ENCODE measurements around the gene OXSR1. TPM values are rescaled to one million over a fixed set of nuclear protein-coding genes. Genes with fewer than 3 reads are reported as not detected.

OXSR1 gene
- total RNA-seq, 2 donors from 2014 or later = 30.5 to 31.0 TPM

GRCh38 chr3:38266810-38267209, 101.5 kb downstream of the OXSR1 start:
- TF ChIP-seq CTCF (IDR thresholded peaks at IDR 0.05) = no peak
- DNase-seq (ENCODE audit: low spot score) = no peak
- no peaks in the 10 kb centered on the region for H3K4me1 ChIP-seq (ENCODE audit: control insufficient read depth in 1 of 2, low read depth in 2 of 2)

DNA sequence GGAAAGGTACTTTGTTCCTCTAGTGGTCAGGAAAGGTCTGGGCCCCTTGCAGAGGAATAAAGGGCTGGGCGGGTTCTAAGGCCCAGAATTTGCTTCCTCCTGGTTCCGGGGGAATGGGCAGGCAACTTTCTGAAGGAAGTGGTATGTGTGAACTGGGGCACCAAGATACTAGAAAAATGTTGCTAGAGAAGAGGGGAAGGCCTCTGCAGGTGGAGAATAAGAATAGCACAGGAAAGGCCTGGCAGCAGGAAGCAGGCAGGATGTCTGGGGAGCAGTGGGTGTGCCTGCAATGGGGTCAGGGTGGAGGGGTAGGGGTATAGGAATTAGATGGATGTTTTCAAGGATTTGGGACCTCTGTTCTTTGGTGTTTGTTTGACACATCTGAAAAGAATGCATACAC, 102.3 kb downstream of the OXSR1 start:
- Histone ChIP-seq H3K9me3 (no peaks in the 10 kb centered on the region), H3K27ac (no peak overlapping the region), H3K36me3 (no peaks in the 10 kb centered on the region), H3K27me3 (replicated peaks; ENCODE audit: insufficient read depth) (no peaks in the 10 kb centered on the region), H3K4me1 (ENCODE audit: control insufficient read depth in 1 of 2, low read depth in 2 of 2) (no peaks in the 10 kb centered on the region), H3K4me3 (no peak overlapping the region)
- no peak for TF ChIP-seq CTCF (IDR thresholded peaks at IDR 0.05)
- DNase-seq (ENCODE audit: low spot score) (no peak), ATAC-seq (ENCODE audit: insufficient number of reproducible peaks, low FRiP score, low read depth) (no peak)

More at GRCh38 chr3:38266810-38267209, 101.5 kb downstream of the OXSR1 start:
- no peak for ATAC-seq (ENCODE audit: insufficient number of reproducible peaks, low FRiP score, low read depth)
- no peaks in the 10 kb centered on the region for H3K9me3 ChIP-seq
- H3K36me3 ChIP-seq = no peaks in the 10 kb centered on the region
- H3K4me3 ChIP-seq = no peak overlapping the region
- no peak overlapping the region for H3K27ac ChIP-seq
- H3K27me3 ChIP-seq (replicated peaks; ENCODE audit: insufficient read depth) = no peaks in the 10 kb centered on the region

- no peak for ATAC-seq (ENCODE audit: insufficient number of reproducible peaks, low FRiP score, low read depth)
Measured at GRCh38 chr3:38268087-38268486, 102.8 kb downstream of the OXSR1 start.

DNA sequence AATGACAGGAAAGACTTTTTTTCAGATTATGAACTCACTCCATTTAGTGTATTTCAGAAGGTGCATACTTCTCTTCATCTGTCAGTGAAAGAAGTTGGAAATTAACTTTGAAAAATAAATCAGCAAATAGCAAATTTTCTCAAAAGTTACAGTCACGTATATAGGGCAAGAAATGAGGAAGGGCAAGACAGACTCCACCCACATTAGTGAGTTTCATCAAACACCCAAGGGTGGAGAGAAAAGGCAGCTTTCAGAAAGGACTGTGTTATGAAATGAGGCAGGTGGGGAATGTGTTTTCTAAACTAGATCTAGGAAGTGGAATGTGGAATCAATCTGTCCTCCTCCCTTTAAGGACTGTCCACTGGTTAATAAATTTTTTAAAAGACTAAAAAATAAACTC, 103.2 kb downstream of the OXSR1 start:
- H3K27ac ChIP-seq = no peak overlapping the region
- ATAC-seq (ENCODE audit: insufficient number of reproducible peaks, low FRiP score, low read depth) = no peak
- no peaks in the 10 kb centered on the region for H3K27me3 ChIP-seq (replicated peaks; ENCODE audit: insufficient read depth)
- no peaks in the 10 kb centered on the region for H3K9me3 ChIP-seq
- TF ChIP-seq CTCF (IDR thresholded peaks at IDR 0.05) = no peak
- no peaks in the 10 kb centered on the region for H3K4me1 ChIP-seq (ENCODE audit: control insufficient read depth in 1 of 2, low read depth in 2 of 2)
- no peak overlapping the region for H3K4me3 ChIP-seq
- DNase-seq (ENCODE audit: low spot score) = no peak
- H3K36me3 ChIP-seq = no peaks in the 10 kb centered on the region

More at GRCh38 chr3:38268087-38268486, 102.8 kb downstream of the OXSR1 start:
- DNase-seq (ENCODE audit: low spot score) = no peak
- Histone ChIP-seq H3K36me3 (no peaks in the 10 kb centered on the region), H3K4me1 (ENCODE audit: control insufficient read depth in 1 of 2, low read depth in 2 of 2) (no peaks in the 10 kb centered on the region), H3K27me3 (replicated peaks; ENCODE audit: insufficient read depth) (no peaks in the 10 kb centered on the region), H3K9me3 (no peaks in the 10 kb centered on the region), H3K4me3 (no peak overlapping the region), H3K27ac (no peak overlapping the region)
- no peak for TF ChIP-seq CTCF (IDR thresholded peaks at IDR 0.05)

DNA sequence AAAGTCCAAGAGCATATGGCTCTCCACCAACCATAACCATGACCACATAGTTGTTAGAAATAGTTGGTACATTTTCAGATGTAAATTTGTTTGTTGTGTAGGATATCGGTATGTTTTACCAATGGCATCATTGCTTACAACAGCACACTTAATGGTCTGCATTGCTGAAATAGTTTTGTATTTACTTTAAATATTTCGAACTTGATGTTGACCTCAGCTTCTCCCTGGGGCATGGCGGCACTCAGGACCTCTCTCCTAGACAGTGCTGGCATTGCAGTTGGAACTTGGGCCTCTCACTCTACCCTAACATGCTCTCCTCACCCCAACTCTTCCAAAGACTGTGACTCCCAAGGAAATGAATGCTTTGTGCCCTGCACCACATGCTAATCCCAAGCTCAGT, 105.3 kb downstream of the OXSR1 start:
- Histone ChIP-seq H3K27me3 (replicated peaks; ENCODE audit: insufficient read depth) (no peaks in the 10 kb centered on the region), H3K9me3 (no peaks in the 10 kb centered on the region), H3K36me3 (no peaks in the 10 kb centered on the region), H3K4me3 (no peak overlapping the region), H3K27ac (no peak overlapping the region), H3K4me1 (ENCODE audit: control insufficient read depth in 1 of 2, low read depth in 2 of 2) (no peaks in the 10 kb centered on the region)
- ATAC-seq (ENCODE audit: insufficient number of reproducible peaks, low FRiP score, low read depth) (no peak), DNase-seq (ENCODE audit: low spot score) (no peak)
- TF ChIP-seq CTCF (IDR thresholded peaks at IDR 0.05) = no peak
